Central memory CD8-positive, alpha-beta T cell (primary cell): ENCODE measurements around the gene CAMK2D.

Experiments used
- ATAC-seq: fragments of 150-1000 bp; cut with Tn5 transposase; replicated peaks from 2 replicates; pipeline ENCODE4 v1.10.0; 2022; ENCODE audit warnings: mild to moderate bottlenecking, moderate FRiP score, moderate number of reproducible peaks; ENCODE audit not compliant: poor library complexity, severe bottlenecking; ENCODE audit errors: extremely low read depth
- DNase-seq, 2 donors: peaks; one replicate each; pipeline ENCODE4 v3.0.0; 2021; ENCODE audit warnings: low spot score in 2 of 2
- H3K27ac Mint-ChIP-seq: one replicate; pipeline ENCODE4 v1.8.0; 2022; ENCODE audit warnings: low read depth, mild to moderate bottlenecking, moderate library complexity, mixed read lengths
- H3K27me3 Mint-ChIP-seq: one replicate; pipeline ENCODE4 v1.8.0; 2022; ENCODE audit warnings: mixed read lengths
- H3K36me3 Mint-ChIP-seq: one replicate; pipeline ENCODE4 v1.8.0; 2022; ENCODE audit warnings: mild to moderate bottlenecking, moderate library complexity, mixed read lengths; ENCODE audit not compliant: insufficient read depth
- H3K4me1 Mint-ChIP-seq: one replicate; pipeline ENCODE4 v1.8.0; 2022; ENCODE audit warnings: mixed read lengths
- H3K4me3 Mint-ChIP-seq: one replicate; pipeline ENCODE4 v1.8.0; 2022; ENCODE audit warnings: mild to moderate bottlenecking, moderate library complexity, mixed read lengths
- H3K9me3 Mint-ChIP-seq: one replicate; pipeline ENCODE4 v1.8.0; 2022; ENCODE audit warnings: mixed read lengths

Gene CAMK2D

GRCh38 chr4:113497154-113497884 lies 264.2 kb downstream of the CAMK2D start:
- Mint-ChIP-seq H3K27ac (no peak overlapping the region), H3K36me3 (peaks cover 15% of the 10 kb centered on the region), H3K27me3 (no peaks in the 10 kb centered on the region)

GRCh38 chr4:113496698-113497097 lies 264.8 kb downstream of the CAMK2D start:
- Mint-ChIP-seq H3K27me3 (no peaks in the 10 kb centered on the region), H3K4me3 (no peak overlapping the region), H3K27ac (no peak overlapping the region), H3K36me3 (peaks cover 15% of the 10 kb centered on the region), H3K4me1 (no peaks in the 10 kb centered on the region), H3K9me3 (no peaks in the 10 kb centered on the region)
- ATAC-seq (no peak), DNase-seq (no peak)

More at GRCh38 chr4:113497154-113497884, 264.2 kb downstream of the CAMK2D start:
- H3K9me3 Mint-ChIP-seq: no peaks in the 10 kb centered on the region
- no peaks in the 10 kb centered on the region for H3K4me1 Mint-ChIP-seq
- DNase-seq (no peak), ATAC-seq (no peak)
- no peak overlapping the region for H3K4me3 Mint-ChIP-seq

GRCh38 chr4:113495790-113496189 lies 265.7 kb downstream of the CAMK2D start:
- no peak overlapping the region for H3K4me3 Mint-ChIP-seq
- no peaks in the 10 kb centered on the region for H3K4me1 Mint-ChIP-seq
- no peak for DNase-seq
- no peaks in the 10 kb centered on the region for H3K27me3 Mint-ChIP-seq
- peaks cover 15% of the 10 kb centered on the region for H3K36me3 Mint-ChIP-seq
- H3K9me3 Mint-ChIP-seq: no peaks in the 10 kb centered on the region
- H3K27ac Mint-ChIP-seq: no peak overlapping the region
- no peak for ATAC-seq

- H3K36me3 Mint-ChIP-seq: peaks cover 8% of the 10 kb centered on the region
Measured at GRCh38 chr4:113483131-113483530, 278.4 kb downstream of the CAMK2D start.

GRCh38 chr4:113482325-113482724 lies 279.2 kb downstream of the CAMK2D start:
- DNase-seq: no peak
- no peaks in the 10 kb centered on the region for H3K27me3 Mint-ChIP-seq
- no peak for ATAC-seq
- peaks cover 8% of the 10 kb centered on the region for H3K36me3 Mint-ChIP-seq
- no peaks in the 10 kb centered on the region for H3K9me3 Mint-ChIP-seq
- no peak overlapping the region for H3K27ac Mint-ChIP-seq
- H3K4me3 Mint-ChIP-seq: no peak overlapping the region
- H3K4me1 Mint-ChIP-seq: peaks cover 5% of the 10 kb centered on the region

More at GRCh38 chr4:113483131-113483530, 278.4 kb downstream of the CAMK2D start:
- no peak for ATAC-seq
- Mint-ChIP-seq H3K9me3 (no peaks in the 10 kb centered on the region), H3K27ac (no peak overlapping the region), H3K4me1 (peaks cover 5% of the 10 kb centered on the region), H3K27me3 (no peaks in the 10 kb centered on the region), H3K4me3 (no peak overlapping the region)
- DNase-seq: no peak

- H3K9me3 Mint-ChIP-seq: no peaks in the 10 kb centered on the region
- DNase-seq (no peak), ATAC-seq (no peak)
- H3K27me3 Mint-ChIP-seq: no peaks in the 10 kb centered on the region
- H3K4me3 Mint-ChIP-seq: no peak overlapping the region
- peaks cover 5% of the 10 kb centered on the region for H3K4me1 Mint-ChIP-seq
- H3K36me3 Mint-ChIP-seq: peaks cover 8% of the 10 kb centered on the region
- H3K27ac Mint-ChIP-seq: no peak overlapping the region
Measured at GRCh38 chr4:113481820-113482219, 279.7 kb downstream of the CAMK2D start.

- peaks cover 12% of the 10 kb centered on the region for H3K36me3 Mint-ChIP-seq
- no peaks in the 10 kb centered on the region for H3K4me1 Mint-ChIP-seq
- H3K9me3 Mint-ChIP-seq: no peaks in the 10 kb centered on the region
- H3K27me3 Mint-ChIP-seq: no peaks in the 10 kb centered on the region
- no peak for DNase-seq
- ATAC-seq: no peak
- H3K4me3 Mint-ChIP-seq: no peak overlapping the region
- H3K27ac Mint-ChIP-seq: no peak overlapping the region
Measured at GRCh38 chr4:113480109-113480508, 281.4 kb downstream of the CAMK2D start.

- DNase-seq (no peak), ATAC-seq (no peak)
- Mint-ChIP-seq H3K4me3 (no peak overlapping the region), H3K9me3 (no peaks in the 10 kb centered on the region), H3K27ac (no peak overlapping the region), H3K36me3 (peaks cover 9% of the 10 kb centered on the region), H3K4me1 (no peaks in the 10 kb centered on the region), H3K27me3 (no peaks in the 10 kb centered on the region)
Measured at GRCh38 chr4:113478032-113478431, 283.5 kb downstream of the CAMK2D start.

- ATAC-seq (no peak), DNase-seq (no peak)
- H3K4me3 Mint-ChIP-seq: no peak overlapping the region
- H3K27ac Mint-ChIP-seq: no peak overlapping the region
- no peaks in the 10 kb centered on the region for H3K9me3 Mint-ChIP-seq
- no peaks in the 10 kb centered on the region for H3K4me1 Mint-ChIP-seq
- no peaks in the 10 kb centered on the region for H3K27me3 Mint-ChIP-seq
- H3K36me3 Mint-ChIP-seq: peaks cover 9% of the 10 kb centered on the region
Measured at GRCh38 chr4:113476800-113477199, 284.7 kb downstream of the CAMK2D start.

GRCh38 chr4:113474017-113474416 lies 287.5 kb downstream of the CAMK2D start:
- H3K27ac Mint-ChIP-seq: no peak overlapping the region
- H3K27me3 Mint-ChIP-seq: no peaks in the 10 kb centered on the region
- ATAC-seq (no peak), DNase-seq (no peak)
- H3K4me3 Mint-ChIP-seq: no peak overlapping the region
- peaks cover 6% of the 10 kb centered on the region for H3K4me1 Mint-ChIP-seq
- H3K36me3 Mint-ChIP-seq: peaks cover 9% of the 10 kb centered on the region
- no peaks in the 10 kb centered on the region for H3K9me3 Mint-ChIP-seq

- Mint-ChIP-seq H3K4me3 (no peak overlapping the region), H3K27me3 (no peaks in the 10 kb centered on the region), H3K27ac (no peak overlapping the region), H3K4me1 (peaks cover 6% of the 10 kb centered on the region), H3K9me3 (no peaks in the 10 kb centered on the region), H3K36me3 (peaks cover 10% of the 10 kb centered on the region)
- ATAC-seq (no peak), DNase-seq (no peak)
Measured at GRCh38 chr4:113472864-113473263, 288.7 kb downstream of the CAMK2D start.

- Mint-ChIP-seq H3K4me1 (peaks cover 6% of the 10 kb centered on the region), H3K4me3 (no peak overlapping the region), H3K36me3 (peaks cover 7% of the 10 kb centered on the region), H3K9me3 (no peaks in the 10 kb centered on the region), H3K27ac (peak overlapping the region; percentile 47), H3K27me3 (no peaks in the 10 kb centered on the region)
- no peak for DNase-seq
- no peak for ATAC-seq
Measured at GRCh38 chr4:113471146-113471860, 290.2 kb downstream of the CAMK2D start.

- no peaks in the 10 kb centered on the region for H3K9me3 Mint-ChIP-seq
- no peak for DNase-seq
- no peaks in the 10 kb centered on the region for H3K27me3 Mint-ChIP-seq
- H3K4me3 Mint-ChIP-seq: no peak overlapping the region
- H3K4me1 Mint-ChIP-seq: peaks cover 6% of the 10 kb centered on the region
- H3K27ac Mint-ChIP-seq: no peak overlapping the region
- no peak for ATAC-seq
- peaks cover 6% of the 10 kb centered on the region for H3K36me3 Mint-ChIP-seq
Measured at GRCh38 chr4:113469926-113470325, 291.6 kb downstream of the CAMK2D start.
